Panc1 (cell line): Measurements from ENCODE around the gene UBA1.

Experiments
- CTCF ChIP-seq: fragments of 450-650 bp; IDR thresholded peaks from 2 replicates; pipeline ENCODE4 v1.5.1; 2017; ENCODE audit warnings: mild to moderate bottlenecking
- POLR2AphosphoS5 ChIP-seq: IDR thresholded peaks from 2 replicates; pipeline ENCODE4 v1.6.1; 2012; ENCODE audit warnings: mild to moderate bottlenecking, low read depth, low read length, moderate library complexity
- REST ChIP-seq, 2 experiments: IDR thresholded peaks; 2 replicates each; pipeline ENCODE4 v1.6.1; 2011 to 2012; ENCODE audit warnings: low read depth in 2 of 2, control low read depth in 1 of 2, low read length in 1 of 2, mild to moderate bottlenecking in 1 of 2, moderate library complexity in 1 of 2; ENCODE audit not compliant: insufficient read depth in 1 of 2
- SIN3A ChIP-seq: IDR thresholded peaks from 2 replicates; pipeline ENCODE4 v1.6.1; 2012; ENCODE audit warnings: low read depth, mild to moderate bottlenecking, low read length, moderate library complexity, borderline replicate concordance; ENCODE audit not compliant: insufficient read depth
- TCF7L2 ChIP-seq: IDR thresholded peaks from 2 replicates; pipeline ENCODE4 v1.6.1; 2011; ENCODE audit warnings: mild to moderate bottlenecking, low read depth, low read length, inconsistent platforms

- TF ChIP-seq CTCF (no peak), POLR2AphosphoS5 (no peak), SIN3A (no peak), TCF7L2 (no peak), REST (IDR thresholded peaks at IDR 0.05; ENCODE audit: insufficient read depth in 1 of 2, low read depth in 2 of 2, low read length in 1 of 2) (no peak)
These were observed 16.0 kb downstream of the UBA1 start for GRCh38 chrX:47209508-47210238.
